MCF 10A (cell line): ENCODE results near the gene ZSWIM6. TPM values are rescaled to one million over a fixed set of nuclear protein-coding genes. Genes with fewer than 3 reads are reported as not detected.

Experiments
- BruUV-seq: library from RNA; stranded (reverse); fragments of 400-500 nt; replicated peaks from 2 replicates; lab custom pipeline; 2021; lab: Mats Ljungman, UMichigan
- CTCF ChIA-PET: fragments of 300-600 bp; sonication (Branson Sonifier 250); formaldehyde crosslinking; extraction: SDS; loops from one replicate; lab custom pipeline; 2021; ENCODE audit warnings: antibody characterized with exemption, inconsistent platforms; lab: Yijun Ruan, JAX
- POLR2A ChIA-PET: fragments of 300-600, 350-650 bp; sonication (Branson Sonifier 250); formaldehyde crosslinking; extraction: SDS; loops from one replicate; lab custom pipeline; 2020; ENCODE audit warnings: antibody characterized with exemption, inconsistent platforms; lab: Yijun Ruan, JAX
- DNase-seq: peaks from one replicate; pipeline ENCODE4 v3.0.0-alpha.2; 2018; ENCODE audit not compliant: unreplicated experiment
- H3K27ac Mint-ChIP-seq: one replicate; pipeline ENCODE4 v1.8.0; 2022; ENCODE audit warnings: mild to moderate bottlenecking, low read depth, mixed read lengths; ENCODE audit not compliant: unreplicated experiment
- H3K27me3 Mint-ChIP-seq: one replicate; pipeline ENCODE4 v1.8.0; 2022; ENCODE audit warnings: mixed read lengths; ENCODE audit not compliant: insufficient read depth, unreplicated experiment
- H3K36me3 Mint-ChIP-seq: one replicate; pipeline ENCODE4 v1.8.0; 2022; ENCODE audit warnings: mild to moderate bottlenecking, moderate library complexity, mixed read lengths; ENCODE audit not compliant: insufficient read depth, unreplicated experiment
- H3K4me1 Mint-ChIP-seq: one replicate; pipeline ENCODE4 v1.8.0; 2022; ENCODE audit warnings: mixed read lengths; ENCODE audit not compliant: insufficient read depth, unreplicated experiment
- H3K4me3 Mint-ChIP-seq: one replicate; pipeline ENCODE4 v1.8.0; 2022; ENCODE audit warnings: mild to moderate bottlenecking, moderate library complexity, mixed read lengths; ENCODE audit not compliant: unreplicated experiment
- H3K9me3 Mint-ChIP-seq: one replicate; pipeline ENCODE4 v1.8.0; 2022; ENCODE audit warnings: mixed read lengths; ENCODE audit not compliant: unreplicated experiment
- CTCF ChIP-seq: fragments of 200-600 bp; IDR thresholded peaks from one replicate; pipeline ENCODE4 v1.8.0; 2022; ENCODE audit warnings: antibody characterized with exemption, mild to moderate bottlenecking; ENCODE audit not compliant: unreplicated experiment
- intact Hi-C: fragments of 100-400 bp; cut with micrococcal nuclease; formaldehyde crosslinking; loops from 2 replicates; pipeline ENCODE4 v1.14.1; 2022
- total RNA-seq: library from RNA; stranded (reverse); gene quantifications from 2 replicates; pipeline ENCODE4 v1.2.3, GENCODE V29; 2022

ZSWIM6 gene
- total RNA-seq, 1 experiment from 2014 or later = 12.0 TPM

GRCh38 chr5:61290791-61291210, 41.3 kb upstream of the ZSWIM6 start:
- Mint-ChIP-seq H3K4me1 (no peaks in the 10 kb centered on the region), H3K27me3 (no peaks in the 10 kb centered on the region), H3K4me3 (no peak overlapping the region), H3K27ac (no peak overlapping the region), H3K9me3 (peaks cover 6% of the 10 kb centered on the region), H3K36me3 (no peaks in the 10 kb centered on the region)
- peak; percentile 57 for DNase-seq
- ChIA-PET POLR2A (interaction anchor here (0.6 to 1.6 kb wide), 3 partner anchors 8 to 366 kb away, joined by 3 to 9 read pairs (median 4); no protein-coding TSS in a partner anchor), CTCF (interaction anchor here (0.8 to 1.1 kb wide), 2 partner anchors 10 to 17 kb away, joined by 3 to 4 read pairs; no protein-coding TSS in a partner anchor)
- TF ChIP-seq CTCF = no peak
- intact Hi-C loops = no loop called here
- no TSS peak for BruUV-seq

GRCh38 chr5:61292062-61292657, 39.9 kb upstream of the ZSWIM6 start:
- intact Hi-C loops = no loop called here
- H3K27me3 Mint-ChIP-seq = no peaks in the 10 kb centered on the region
- H3K4me1 Mint-ChIP-seq = no peaks in the 10 kb centered on the region
- no peak for TF ChIP-seq CTCF
- no peaks in the 10 kb centered on the region for H3K36me3 Mint-ChIP-seq
- DNase-seq = no peak
- peaks cover 6% of the 10 kb centered on the region for H3K9me3 Mint-ChIP-seq
- POLR2A ChIA-PET = interaction anchor here (0.6 kb wide), 1 partner anchor 368 kb away, joined by 3 read pairs; no protein-coding TSS in a partner anchor
- H3K4me3 Mint-ChIP-seq = no peak overlapping the region
- no TSS peak for BruUV-seq
- H3K27ac Mint-ChIP-seq = no peak overlapping the region
- CTCF ChIA-PET = no interaction called here

GRCh38 chr5:61293071-61293470, 39.0 kb upstream of the ZSWIM6 start:
- Mint-ChIP-seq H3K27ac (no peak overlapping the region), H3K36me3 (no peaks in the 10 kb centered on the region), H3K4me3 (no peak overlapping the region), H3K4me1 (no peaks in the 10 kb centered on the region), H3K27me3 (no peaks in the 10 kb centered on the region), H3K9me3 (peaks cover 6% of the 10 kb centered on the region)
- POLR2A ChIA-PET = no interaction called here
- intact Hi-C loops = no loop called here
- CTCF ChIA-PET = no interaction called here
- BruUV-seq = no TSS peak
- no peak for TF ChIP-seq CTCF
- no peak for DNase-seq

- peaks cover 6% of the 10 kb centered on the region for H3K9me3 Mint-ChIP-seq
- H3K36me3 Mint-ChIP-seq = no peaks in the 10 kb centered on the region
- H3K27ac Mint-ChIP-seq = no peak overlapping the region
- DNase-seq = no peak
- no peak overlapping the region for H3K4me3 Mint-ChIP-seq
- BruUV-seq = no TSS peak
- TF ChIP-seq CTCF = no peak
- CTCF ChIA-PET = no interaction called here
- POLR2A ChIA-PET = no interaction called here
- intact Hi-C loops = no loop called here
- no peaks in the 10 kb centered on the region for H3K27me3 Mint-ChIP-seq
- peaks cover 5% of the 10 kb centered on the region for H3K4me1 Mint-ChIP-seq
Measured at GRCh38 chr5:61293873-61294272, 38.2 kb upstream of the ZSWIM6 start.
